Measurements from ENCODE around the gene NR4A2. TPM values are rescaled to one million over a fixed set of nuclear protein-coding genes. Genes with fewer than 3 reads are reported as not detected.

The NR4A2 gene
- total RNA-seq, 1 experiment from 2014 or later = 0.85 TPM

GRCh38 chr2:156366753-156367152, 34.2 kb upstream of the NR4A2 start:
- intact Hi-C loops (cut with micrococcal nuclease; ENCODE audit: unreplicated experiment) = no loop called here
- H3K4me3 ChIP-seq (ENCODE audit: low read depth in 2 of 2, low read length in 2 of 2) = no peak overlapping the region
- H3K27ac ChIP-seq (ENCODE audit: low read length) = no peak overlapping the region
- no peaks in the 10 kb centered on the region for H3K4me1 ChIP-seq (ENCODE audit: control insufficient read depth, insufficient read depth, low read length)
- in situ Hi-C loops (cut with HindIII; ENCODE audit: low pct_unique_long_range_greater_than_20kb, low sequenced_read_pairs) = no loop called here
- H3K36me3 ChIP-seq (ENCODE audit: control insufficient read depth, insufficient read depth, low read length) = no peaks in the 10 kb centered on the region
- BruUV-seq (replicated peaks) = no TSS peak
- peaks cover 9% of the 10 kb centered on the region; the same call in 1 of the 2 replicates for H3K27me3 ChIP-seq (ENCODE audit: control insufficient read depth, insufficient read depth, low read length)
- POLR2A ChIA-PET = no interaction called here
- DNase-seq (ENCODE audit: low read depth, low spot score) (no peak), ATAC-seq (no peak)
- CTCF ChIA-PET = no interaction called here
- TF ChIP-seq POLR2AphosphoS5 (IDR thresholded peaks at IDR 0.05; ENCODE audit: low read depth, low read length) = no peak
- TF ChIP-seq, protein P1, sequence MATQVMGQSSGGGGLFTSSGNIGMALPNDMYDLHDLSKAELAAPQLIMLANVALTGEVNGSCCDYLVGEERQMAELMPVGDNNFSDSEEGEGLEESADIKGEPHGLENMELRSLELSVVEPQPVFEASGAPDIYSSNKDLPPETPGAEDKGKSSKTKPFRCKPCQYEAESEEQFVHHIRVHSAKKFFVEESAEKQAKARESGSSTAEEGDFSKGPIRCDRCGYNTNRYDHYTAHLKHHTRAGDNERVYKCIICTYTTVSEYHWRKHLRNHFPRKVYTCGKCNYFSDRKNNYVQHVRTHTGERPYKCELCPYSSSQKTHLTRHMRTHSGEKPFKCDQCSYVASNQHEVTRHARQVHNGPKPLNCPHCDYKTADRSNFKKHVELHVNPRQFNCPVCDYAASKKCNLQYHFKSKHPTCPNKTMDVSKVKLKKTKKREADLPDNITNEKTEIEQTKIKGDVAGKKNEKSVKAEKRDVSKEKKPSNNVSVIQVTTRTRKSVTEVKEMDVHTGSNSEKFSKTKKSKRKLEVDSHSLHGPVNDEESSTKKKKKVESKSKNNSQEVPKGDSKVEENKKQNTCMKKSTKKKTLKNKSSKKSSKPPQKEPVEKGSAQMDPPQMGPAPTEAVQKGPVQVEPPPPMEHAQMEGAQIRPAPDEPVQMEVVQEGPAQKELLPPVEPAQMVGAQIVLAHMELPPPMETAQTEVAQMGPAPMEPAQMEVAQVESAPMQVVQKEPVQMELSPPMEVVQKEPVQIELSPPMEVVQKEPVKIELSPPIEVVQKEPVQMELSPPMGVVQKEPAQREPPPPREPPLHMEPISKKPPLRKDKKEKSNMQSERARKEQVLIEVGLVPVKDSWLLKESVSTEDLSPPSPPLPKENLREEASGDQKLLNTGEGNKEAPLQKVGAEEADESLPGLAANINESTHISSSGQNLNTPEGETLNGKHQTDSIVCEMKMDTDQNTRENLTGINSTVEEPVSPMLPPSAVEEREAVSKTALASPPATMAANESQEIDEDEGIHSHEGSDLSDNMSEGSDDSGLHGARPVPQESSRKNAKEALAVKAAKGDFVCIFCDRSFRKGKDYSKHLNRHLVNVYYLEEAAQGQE (IDR thresholded peaks at IDR 0.05; ENCODE audit: insufficient read depth in 1 of 2, low read depth in 2 of 2, low read length in 1 of 2) = no peak
- no peaks in the 10 kb centered on the region for H3K9me3 ChIP-seq (ENCODE audit: control insufficient read depth, insufficient read depth, low read depth, low read length)

DNA sequence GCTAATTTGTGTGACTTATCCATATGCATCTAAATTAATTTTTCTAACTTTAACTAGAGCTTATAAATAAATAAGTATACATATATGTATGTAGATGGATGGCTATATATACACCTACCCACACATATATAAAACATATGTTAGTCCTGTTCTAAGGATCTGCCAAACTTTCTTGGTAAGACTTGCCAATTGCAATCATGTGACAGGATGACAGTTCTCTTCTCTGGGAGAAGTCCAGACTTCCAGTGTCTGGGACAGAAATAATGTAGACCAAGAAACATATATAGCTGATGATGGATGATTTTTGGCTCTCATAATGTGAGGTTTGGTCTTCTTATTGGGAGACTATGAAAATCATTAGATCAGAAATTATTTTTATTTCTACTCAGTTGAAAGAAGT, 30.6 kb upstream of the NR4A2 start:
- no TSS peak for BruUV-seq (replicated peaks)
- in situ Hi-C loops (cut with HindIII; ENCODE audit: low pct_unique_long_range_greater_than_20kb, low sequenced_read_pairs) (no loop called here), intact Hi-C loops (cut with micrococcal nuclease; ENCODE audit: unreplicated experiment) (no loop called here)
- H3K36me3 ChIP-seq (ENCODE audit: control insufficient read depth, insufficient read depth, low read length) = no peaks in the 10 kb centered on the region
- CTCF ChIA-PET = no interaction called here
- H3K4me3 ChIP-seq (ENCODE audit: low read depth in 2 of 2, low read length in 2 of 2) = no peak overlapping the region
- TF ChIP-seq POLR2AphosphoS5 (IDR thresholded peaks at IDR 0.05; ENCODE audit: low read depth, low read length) = no peak
- no peak for TF ChIP-seq SIN3A (IDR thresholded peaks at IDR 0.05; ENCODE audit: borderline replicate concordance, insufficient read depth, low read depth, low read length)
- TF ChIP-seq, protein P1 (IDR thresholded peaks at IDR 0.05; ENCODE audit: insufficient read depth in 1 of 2, low read depth in 2 of 2, low read length in 1 of 2) = no peak
- no peak for TF ChIP-seq TCF7L2 (IDR thresholded peaks at IDR 0.05; ENCODE audit: low read depth, low read length)
- TF ChIP-seq, protein P2, sequence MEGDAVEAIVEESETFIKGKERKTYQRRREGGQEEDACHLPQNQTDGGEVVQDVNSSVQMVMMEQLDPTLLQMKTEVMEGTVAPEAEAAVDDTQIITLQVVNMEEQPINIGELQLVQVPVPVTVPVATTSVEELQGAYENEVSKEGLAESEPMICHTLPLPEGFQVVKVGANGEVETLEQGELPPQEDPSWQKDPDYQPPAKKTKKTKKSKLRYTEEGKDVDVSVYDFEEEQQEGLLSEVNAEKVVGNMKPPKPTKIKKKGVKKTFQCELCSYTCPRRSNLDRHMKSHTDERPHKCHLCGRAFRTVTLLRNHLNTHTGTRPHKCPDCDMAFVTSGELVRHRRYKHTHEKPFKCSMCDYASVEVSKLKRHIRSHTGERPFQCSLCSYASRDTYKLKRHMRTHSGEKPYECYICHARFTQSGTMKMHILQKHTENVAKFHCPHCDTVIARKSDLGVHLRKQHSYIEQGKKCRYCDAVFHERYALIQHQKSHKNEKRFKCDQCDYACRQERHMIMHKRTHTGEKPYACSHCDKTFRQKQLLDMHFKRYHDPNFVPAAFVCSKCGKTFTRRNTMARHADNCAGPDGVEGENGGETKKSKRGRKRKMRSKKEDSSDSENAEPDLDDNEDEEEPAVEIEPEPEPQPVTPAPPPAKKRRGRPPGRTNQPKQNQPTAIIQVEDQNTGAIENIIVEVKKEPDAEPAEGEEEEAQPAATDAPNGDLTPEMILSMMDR (IDR thresholded peaks at IDR 0.05) = no peak
- DNase-seq (ENCODE audit: low read depth, low spot score) (no peak), ATAC-seq (no peak)
- H3K27ac ChIP-seq (ENCODE audit: low read length) = no peak overlapping the region
- H3K9me3 ChIP-seq (ENCODE audit: control insufficient read depth, insufficient read depth, low read depth, low read length) = no peaks in the 10 kb centered on the region
- peaks cover 17% of the 10 kb centered on the region; the same call in 1 of the 2 replicates for H3K27me3 ChIP-seq (ENCODE audit: control insufficient read depth, insufficient read depth, low read length)
- no peaks in the 10 kb centered on the region for H3K4me1 ChIP-seq (ENCODE audit: control insufficient read depth, insufficient read depth, low read length)
- POLR2A ChIA-PET = no interaction called here
